Dedifferentiated amniotic fluid mesenchymal stem cell (primary cell): ENCODE data around the gene STXBP3.
"Not testable (repeated sequence)": the region's sequence is repeated elsewhere in the genome, so short reads cannot be mapped to it uniquely, and the experiment has no call there.

Experiments
- DNase-seq: peaks from one replicate; pipeline ENCODE4 v3.0.0-alpha.2; 2016; ENCODE audit errors: extremely low spot score

The STXBP3 gene

DNA sequence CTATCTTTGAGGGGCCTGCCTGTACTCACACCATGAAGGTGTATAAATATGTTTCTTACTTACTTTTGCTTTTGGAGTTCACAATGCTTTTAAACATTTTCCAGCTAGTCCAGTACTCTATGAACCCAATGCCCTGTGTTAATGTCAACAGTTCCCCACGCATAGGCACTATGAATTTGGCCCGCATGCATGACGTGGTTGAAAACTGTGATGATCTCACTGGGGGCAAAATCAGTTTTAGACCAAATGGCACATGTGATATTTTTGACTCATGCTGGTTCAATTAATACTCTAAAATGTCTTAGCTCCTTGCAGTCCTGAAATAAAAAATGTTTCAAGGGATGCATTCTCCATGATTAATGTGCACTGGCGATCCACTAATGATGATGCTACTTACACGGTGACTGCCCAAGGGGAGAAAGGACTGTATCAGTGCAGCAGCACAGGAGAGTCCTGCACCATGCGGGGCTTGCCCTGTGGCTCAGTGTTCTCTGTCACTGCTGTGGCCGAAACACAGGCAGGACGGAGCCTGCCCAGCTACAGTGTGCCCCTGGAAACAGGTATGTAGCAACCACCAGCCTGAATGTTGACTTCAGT lies 18.0 kb upstream of the STXBP3 start:
- DNase-seq, result no peak

DNA sequence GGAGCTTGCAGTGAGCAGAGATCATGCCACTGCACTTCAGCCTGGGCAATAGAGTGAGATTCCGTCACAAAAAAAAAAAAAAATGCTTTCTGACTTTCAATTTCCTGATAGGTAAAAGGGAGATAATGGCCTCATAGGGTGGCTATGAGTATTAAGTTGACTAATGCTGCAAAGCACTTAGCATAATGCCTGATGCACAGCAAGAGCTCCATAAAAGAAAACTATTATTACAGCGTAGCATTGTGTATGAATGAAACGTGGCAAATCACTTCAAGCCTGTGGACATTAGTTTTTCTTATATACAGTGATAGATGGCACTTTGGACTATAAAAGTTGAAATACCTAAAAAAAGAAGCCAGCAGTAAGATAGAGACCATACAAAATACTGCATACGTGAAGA lies 17.0 kb upstream of the STXBP3 start:
- DNase-seq, result no peak

DNA sequence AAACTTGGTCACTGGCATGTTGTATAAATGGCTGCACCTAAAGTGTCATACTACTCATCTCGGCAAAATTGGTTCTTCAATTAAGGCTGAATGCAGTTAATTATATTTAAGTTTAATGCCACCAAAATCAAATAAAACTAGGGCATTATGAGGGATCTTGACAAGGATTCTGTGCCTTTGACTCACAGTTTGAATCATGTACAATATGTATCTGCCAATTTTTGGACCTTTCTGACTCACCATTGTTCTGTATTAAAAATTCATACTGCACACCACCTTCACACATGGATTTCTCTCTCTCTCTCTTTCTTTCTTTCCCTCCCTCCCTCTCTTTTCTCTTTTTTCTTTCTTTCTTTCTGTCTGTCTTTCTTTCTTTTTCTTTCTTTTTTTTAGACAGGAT lies 14.1 kb upstream of the STXBP3 start:
- no peak for DNase-seq

DNA sequence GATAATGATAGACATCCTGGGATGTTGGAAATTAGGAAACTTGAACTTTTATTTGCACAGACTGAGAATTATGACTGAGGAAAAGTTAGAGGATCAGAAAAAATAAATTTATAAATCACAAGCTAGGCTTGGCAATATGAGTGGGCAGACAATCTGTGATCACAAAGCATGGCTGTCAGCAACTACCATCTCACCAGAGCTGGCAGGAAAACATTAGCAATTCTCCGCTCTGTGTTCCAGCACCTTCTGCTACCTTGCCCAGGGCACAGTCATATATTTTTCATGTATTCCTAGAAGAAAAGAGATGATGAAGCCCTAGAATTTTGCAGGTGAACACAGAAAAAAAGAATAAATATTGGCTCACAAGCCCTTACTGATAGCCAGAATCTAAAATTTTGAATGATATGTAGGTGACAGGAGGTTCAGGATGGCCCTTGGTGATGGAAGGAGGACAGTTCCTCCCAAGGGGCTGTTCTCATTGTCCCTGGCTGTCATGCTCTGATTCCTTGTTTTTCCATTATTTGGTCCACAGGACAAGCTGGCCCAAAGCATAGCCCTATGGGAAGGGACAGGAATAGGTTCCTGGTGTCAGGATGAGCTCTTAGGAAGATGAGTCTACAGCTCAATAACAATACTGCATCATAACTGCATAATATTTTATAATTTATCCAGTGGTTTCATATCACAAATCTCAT lies 12.2 kb upstream of the STXBP3 start:
- DNase-seq, result no peak

DNA sequence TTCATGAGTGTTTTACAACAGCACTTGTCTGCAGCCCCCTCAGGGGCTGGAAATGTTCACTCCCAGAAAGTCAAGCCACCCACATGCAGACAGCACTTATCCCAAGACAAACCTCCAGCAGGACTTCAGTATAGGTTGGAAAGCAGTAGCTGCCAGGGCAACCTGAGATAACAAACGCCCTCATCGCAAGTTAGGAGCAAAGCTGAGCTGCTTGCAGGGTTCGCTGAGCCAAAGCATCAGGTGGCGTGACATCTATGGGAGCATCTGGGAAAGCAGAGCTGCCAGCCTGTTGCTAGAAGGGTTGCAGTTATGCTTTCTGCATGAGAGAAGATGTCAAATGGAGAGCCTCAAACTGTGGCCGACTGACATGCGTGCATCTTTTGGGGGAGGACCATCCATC lies 4.2 kb upstream of the STXBP3 start:
- DNase-seq, result no peak

DNA sequence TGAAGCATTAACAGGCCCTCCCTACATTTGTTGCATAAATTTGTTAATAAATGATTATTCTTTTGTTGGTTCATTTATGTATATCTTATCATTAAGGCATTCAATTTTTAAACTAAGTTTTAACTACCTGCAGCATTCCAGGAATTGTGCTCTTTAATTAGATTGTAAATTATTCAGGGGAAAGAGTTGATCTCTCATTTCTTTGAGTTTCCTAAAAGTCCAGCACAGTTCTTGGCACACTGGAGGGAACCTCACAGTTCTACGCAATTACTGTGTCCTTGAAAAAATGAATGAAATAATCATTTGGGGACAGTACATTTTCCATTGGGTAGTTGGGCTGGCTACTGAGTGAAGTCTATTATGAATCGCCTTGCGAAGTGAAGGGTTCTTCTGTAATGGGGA lies 493 bp upstream of the STXBP3 start:
- no peak for DNase-seq

DNA sequence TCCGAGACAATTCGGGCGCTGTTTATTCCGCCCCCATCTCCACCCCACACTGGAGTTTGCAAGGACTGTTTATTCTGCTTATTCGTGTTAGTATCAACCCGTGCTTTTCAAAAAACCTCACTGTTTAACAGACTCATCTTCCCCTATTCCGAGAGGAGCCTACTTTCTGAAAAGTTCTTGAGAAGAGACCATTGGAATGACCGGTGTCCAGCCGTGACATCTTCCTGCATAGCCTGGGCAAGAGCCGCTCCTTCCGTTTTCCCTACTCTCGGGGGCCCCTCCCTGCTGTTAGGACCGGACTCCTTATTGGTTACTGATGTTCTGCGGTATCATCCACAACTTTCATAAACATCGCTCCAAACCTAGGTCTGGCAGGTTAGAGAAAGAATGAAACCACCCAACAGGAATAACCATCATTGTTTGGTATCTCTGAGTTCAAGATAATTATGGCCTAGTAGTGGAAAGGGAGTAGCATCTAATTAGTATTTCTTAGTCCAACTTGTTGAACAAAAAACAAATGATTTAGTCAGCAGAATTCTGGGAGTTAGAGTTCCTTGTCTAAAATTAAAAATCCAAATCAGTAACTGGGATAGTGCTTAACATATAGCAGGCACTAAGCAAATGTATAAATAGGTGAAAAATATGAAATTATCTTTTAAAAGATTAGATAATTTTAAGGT lies 837 bp downstream of the STXBP3 start:
- peak; percentile 93 for DNase-seq

DNA sequence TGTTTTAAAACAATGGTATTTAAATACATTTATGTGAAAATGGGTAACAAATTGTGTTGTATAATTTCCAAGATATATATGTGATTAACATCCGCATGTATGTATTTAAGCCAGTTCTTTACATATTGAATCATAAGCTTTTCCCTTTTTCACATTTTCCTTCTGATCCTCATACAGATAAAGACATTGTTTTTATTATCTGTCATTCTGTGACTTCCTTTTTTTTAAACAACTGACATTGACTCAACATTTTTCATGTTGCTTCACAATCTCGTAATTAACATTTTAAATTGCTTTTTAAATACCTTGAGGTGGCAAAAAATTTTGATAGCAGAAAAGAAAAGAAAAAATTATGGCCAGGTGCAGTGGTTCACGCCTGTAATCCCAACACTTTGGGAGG lies 1.4 kb downstream of the STXBP3 start:
- no peak for DNase-seq

DNA sequence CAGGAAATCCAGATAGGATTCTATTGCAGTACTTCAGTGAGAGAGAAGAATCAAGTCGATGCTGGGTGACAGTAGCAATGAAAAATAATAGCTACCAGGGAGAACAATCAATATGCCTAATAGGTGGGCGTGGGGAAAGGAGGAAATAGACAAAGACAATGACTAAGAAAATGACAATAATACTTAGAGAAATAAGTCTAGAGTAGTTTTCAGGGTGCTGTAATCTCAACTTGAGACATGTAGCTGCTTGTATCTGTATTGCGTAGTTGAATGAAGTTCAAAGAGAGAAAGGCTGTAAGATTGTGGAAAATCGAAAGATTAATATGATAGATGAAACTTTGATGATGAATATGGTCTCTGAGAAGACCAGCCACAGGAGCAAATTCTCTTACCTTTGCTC lies 2.6 kb downstream of the STXBP3 start:
- DNase-seq, result no peak

DNA sequence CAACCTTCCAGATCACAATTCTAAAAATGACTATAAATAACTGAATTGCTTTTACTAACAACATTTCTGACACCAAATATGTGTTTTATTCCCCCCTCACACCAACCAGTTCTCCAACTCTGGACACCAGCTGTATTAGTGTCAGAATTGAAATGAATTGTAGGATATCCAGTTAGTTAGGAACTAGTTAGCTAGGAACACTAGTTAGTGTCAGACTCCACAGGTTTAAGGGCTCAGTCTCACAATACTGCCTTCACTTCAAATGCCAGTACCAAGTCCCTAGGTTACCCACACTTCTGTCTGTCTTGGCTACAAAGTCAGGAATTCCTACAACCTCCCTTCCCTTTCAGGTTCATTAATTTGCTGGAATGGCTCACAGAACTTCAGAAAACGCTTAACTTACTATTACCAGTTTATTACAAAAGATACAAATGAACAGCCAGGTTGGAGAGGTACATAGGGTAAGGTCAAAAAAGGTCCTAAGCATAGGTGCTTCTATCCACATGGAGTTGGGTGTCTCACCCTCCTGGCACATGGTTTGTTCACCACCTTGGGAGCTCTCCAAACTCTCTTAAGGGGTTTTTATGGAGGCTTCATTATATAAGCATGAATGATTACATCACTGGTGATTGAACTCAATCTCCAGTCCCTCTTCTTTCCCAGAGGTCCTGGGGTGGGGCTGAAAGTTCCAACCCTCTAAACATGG lies 4.2 kb downstream of the STXBP3 start:
- no peak for DNase-seq

DNA sequence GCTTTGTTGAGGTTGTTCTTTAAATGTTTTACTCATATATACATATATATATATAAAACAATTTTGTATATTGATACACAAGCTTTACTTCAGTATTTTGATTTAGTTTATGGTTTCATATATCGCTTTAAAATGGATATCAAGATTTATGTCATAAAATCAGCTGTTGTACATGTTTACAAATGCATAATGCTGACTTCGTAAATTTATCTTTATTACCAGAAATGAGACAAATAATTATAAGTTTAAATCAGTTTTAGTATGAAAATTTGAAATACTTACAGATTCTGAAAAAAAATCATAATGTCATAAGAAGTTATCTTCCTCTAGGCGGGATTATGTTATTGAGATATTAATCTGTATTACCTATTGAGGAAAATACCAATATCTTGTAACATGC lies 6.9 kb downstream of the STXBP3 start:
- no peak for DNase-seq

DNA sequence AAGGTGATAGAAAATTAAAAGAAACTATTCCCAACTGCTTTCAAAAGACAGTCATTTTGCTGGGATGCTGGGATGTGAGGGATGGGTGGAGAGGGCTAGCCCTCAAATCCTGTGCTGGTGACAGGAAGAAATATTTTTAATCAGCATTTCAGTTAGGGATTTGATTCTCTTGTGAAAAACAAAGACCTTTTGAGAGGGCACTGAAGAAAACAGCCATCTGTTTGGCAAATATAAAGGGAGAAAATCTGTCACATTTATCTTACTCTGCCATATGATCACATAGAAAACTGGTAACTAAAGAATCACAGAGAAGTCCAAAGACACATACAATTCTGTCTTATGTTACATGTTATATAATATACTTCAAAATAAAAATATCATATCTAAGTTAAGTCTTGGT lies 12.3 kb downstream of the STXBP3 start:
- DNase-seq, result no peak

DNA sequence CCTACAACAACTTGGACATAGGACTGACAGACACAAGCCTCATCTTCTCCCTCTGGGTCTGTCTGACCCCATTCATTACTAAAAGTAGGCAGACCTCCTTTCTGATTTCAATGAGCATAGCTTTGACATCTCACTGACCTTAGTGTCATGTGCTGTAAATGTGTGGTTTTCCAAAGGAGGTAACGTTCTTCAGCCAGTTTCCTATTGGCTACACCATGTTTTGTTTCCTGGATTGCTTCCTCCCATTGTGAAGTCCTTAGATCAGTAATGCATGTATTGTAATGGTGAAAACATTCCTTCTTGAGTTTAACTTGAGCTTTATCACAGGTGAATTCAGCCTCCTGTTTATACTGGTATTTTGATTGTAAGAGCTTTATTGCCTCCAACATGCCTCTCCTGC lies 20.6 kb downstream of the STXBP3 start:
- no peak for DNase-seq

DNA sequence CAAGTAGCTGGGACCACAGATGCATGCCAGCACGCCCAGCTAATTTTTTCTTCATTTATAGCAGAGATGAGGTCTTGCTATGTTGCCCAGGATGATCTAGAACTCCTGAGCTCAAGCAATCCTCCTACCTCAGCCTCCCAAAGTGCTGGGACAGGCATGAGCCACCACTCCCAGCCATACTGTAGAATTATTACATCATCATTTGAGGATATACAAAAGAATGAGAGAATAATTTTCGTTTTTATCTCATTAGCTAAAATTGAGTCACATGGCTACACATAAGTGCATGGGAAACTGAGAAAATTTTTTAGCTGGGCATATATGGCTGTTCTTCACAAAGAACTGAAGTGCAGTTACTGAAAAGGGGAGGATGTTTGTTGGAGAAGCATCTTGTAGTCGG lies 21.2 kb downstream of the STXBP3 start:
- DNase-seq, result no peak

DNA sequence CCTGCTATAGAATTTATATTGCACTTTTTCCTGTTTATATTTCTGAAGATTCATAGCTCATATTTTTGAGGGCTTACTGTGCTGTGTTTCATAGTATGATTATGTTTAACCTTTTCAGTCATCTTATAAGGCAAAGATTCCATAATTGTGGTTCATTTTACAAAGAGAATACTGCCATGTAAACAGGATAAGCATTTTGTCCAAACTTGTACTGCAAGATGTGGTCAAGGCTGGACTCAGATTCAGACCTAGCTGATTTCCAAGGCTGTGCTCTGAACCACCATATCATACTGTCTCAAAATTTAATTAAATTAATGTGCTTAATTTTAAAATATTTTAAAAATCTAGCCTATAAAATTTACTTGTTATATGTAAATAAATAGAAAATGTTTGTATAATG lies 31.4 kb downstream of the STXBP3 start:
- DNase-seq, result no peak

DNA sequence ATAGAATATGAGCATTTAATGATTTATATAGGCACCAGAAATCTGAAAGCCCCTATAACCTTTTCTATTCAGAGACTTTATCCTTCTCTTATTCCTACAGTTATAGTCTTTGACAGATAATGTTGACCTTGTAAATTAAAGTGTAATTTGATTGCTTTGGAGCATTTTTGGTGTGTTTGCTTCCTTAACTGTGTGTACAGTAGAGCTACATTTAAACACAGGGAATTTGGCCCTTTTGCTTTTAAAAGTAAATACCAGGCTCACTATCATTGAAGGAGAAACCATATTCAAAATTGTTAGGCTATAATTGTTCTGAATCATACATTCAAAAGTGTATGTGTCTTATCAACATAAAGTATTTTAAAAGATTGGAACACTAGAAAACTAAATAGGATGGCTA lies 33.0 kb downstream of the STXBP3 start:
- no peak for DNase-seq

DNA sequence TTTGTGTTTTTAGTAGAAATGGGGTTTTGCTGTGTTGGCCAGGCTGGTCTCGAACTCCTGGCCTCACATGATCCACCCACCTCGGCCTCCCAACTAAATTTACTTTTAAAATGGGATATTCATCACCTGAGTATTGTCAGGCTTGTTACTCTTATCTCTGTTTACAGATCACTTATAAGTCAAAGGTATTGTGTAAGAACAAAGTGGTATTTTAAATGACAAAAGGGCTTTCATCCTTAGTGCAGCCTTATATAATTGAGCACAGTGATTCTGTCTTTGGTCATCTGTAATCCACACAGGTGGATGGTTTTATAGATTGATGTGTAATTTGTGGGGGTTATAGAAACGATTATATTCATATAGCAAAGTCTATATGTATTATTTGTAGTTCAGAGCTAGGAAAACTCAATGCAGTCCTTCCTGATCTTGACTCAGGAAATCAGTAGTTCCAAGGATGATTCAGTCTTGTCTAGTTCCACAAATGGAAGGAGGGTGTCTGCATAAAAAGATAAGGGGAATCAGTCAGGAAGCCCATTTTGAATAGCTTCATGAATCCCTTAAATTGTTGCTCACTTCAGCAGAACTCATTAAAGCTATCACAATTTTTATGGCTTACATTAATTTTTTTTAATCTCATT lies 34.6 kb downstream of the STXBP3 start:
- DNase-seq, result no peak

DNA sequence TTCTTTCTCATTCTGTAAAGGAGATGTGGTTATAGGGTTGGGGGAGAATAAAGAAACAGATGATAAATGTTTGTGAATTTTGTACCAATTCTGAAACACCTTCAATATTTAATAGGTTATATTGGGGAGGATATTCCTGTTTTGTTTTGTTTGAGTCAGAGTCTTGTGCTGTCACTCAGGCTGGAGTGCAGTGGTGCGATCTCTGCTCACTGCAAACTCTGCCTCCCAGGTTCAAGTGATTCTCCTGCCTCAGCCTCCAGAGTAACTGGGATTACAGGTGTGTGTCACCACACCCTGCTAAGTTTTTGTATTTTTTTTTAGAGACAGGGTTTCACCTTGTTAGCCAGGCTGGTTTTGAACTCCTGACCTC lies 35.1 kb downstream of the STXBP3 start:
- not testable (repeated sequence) for DNase-seq

DNA sequence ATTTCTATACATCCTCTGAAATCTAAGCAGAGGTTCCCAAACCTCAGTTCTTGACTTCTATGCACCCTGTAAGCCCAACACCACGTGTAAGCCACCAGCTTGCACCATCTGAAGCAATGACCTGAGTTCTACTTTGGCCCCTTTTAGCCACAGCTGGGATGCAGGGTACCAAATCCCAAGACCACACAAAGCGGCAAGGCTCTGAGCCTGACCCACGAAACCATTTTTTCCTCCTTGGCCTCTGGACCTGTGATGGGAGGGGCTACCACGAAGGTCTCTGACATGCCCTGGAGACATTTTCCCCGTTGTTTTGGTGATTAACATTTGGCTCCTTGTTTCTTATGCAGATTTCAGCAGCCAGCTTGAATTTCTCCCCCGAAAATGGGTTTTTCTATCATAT lies 38.8 kb downstream of the STXBP3 start:
- no peak for DNase-seq

DNA sequence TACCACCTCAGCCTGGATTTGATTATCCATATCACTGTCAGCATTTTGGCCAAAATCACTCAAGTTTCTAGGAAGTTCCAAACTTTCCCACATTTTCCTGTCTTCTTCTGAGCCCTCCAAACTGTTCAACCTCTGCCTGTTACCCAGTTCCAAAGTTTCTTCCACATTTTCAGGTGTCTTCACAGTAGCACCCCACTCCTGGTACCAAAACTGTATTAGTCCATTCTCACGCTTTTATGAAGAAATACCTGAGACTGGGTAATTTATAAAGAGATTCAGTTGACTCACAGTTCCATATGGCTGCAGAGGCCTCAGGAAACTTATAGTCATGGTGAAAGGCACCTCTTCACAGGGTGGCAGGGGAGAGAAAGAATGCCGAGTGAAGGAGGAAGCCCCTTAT lies 39.4 kb downstream of the STXBP3 start:
- no peak for DNase-seq

DNA sequence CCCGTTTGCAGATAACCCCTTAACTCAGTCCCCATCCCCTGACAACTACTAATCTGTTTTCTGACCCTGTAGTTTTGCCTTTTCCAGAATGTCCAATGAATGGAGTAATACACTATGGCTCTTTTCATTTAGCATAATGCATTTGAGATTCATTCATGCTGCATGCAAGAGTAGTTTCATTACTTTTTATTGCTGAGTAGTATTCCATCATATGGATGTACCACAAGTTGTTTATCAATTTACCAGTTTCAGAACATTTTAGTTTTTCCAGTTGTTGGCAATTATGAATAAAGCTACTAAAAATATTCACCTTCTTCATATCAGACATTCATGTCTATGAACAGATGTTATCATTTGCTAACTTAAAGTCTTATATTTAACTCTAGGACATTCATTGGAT lies 45.3 kb downstream of the STXBP3 start:
- DNase-seq, result no peak

DNA sequence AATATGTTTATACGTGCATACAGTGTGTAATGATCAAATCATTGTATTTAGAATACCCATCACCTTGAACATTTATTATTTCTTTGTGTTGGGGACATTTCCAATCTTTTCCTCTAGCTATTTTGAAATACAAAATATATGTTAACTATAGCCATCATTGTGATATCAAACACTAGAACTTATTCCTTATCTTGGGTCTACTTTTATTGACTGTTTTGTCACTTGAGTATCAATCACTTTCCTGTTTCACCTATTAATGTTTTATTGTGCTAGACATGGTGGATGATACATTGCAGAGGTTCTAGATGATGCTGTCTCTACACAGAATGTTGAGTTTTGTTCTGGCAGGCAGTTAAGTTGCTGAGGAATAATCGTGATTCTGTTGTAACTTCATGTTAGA lies 45.9 kb downstream of the STXBP3 start:
- DNase-seq, result no peak
